ENCODE measurements around the gene TOGARAM1. TPM values are rescaled to one million over a fixed set of nuclear protein-coding genes. Genes with fewer than 3 reads are reported as not detected.
A peak's percentile ranks its signal among the peaks of the same experiment; 100 is the strongest.

The TOGARAM1 gene
- total RNA-seq, 1 donor from 2014 or later, result 21.1 TPM

GRCh38 chr14:45103806-45104205 lies 141.8 kb downstream of the TOGARAM1 start:
- DNase-seq, result no peak

GRCh38 chr14:45104561-45104960 lies 142.6 kb downstream of the TOGARAM1 start:
- DNase-seq, result no peak

- peak; percentile 34 for DNase-seq
Observed at GRCh38 chr14:45112896-45113781, 151.1 kb downstream of the TOGARAM1 start.

- no peak for DNase-seq
Observed at GRCh38 chr14:45114327-45114726, 152.3 kb downstream of the TOGARAM1 start.

- DNase-seq, result no peak
Observed at GRCh38 chr14:45118594-45118993, 156.6 kb downstream of the TOGARAM1 start.

- no peak for DNase-seq
Observed at GRCh38 chr14:45120096-45120495, 158.1 kb downstream of the TOGARAM1 start.

GRCh38 chr14:45123271-45123670 lies 161.3 kb downstream of the TOGARAM1 start:
- no peak for DNase-seq

Other genes starting within 250 kb of the TOGARAM1 start
- 8.9 and 13.3 TPM in 2 replicates for gene KLHL28, start 243 bp upstream of the TOGARAM1 start, total RNA-seq
- 28.9 and 44.4 TPM in 2 replicates for gene PRPF39, start 121.9 kb downstream of the TOGARAM1 start, total RNA-seq
- 32.3 and 36.2 TPM in 2 replicates for gene FKBP3, start 172.3 kb downstream of the TOGARAM1 start, total RNA-seq
- gene FANCM, start 173.7 kb downstream of the TOGARAM1 start, total RNA-seq, result 9.0 and 12.5 TPM in 2 replicates